Subcutaneous adipose tissue (tissue), 4 donors: ENCODE data around the gene NUDT2. TPM values are rescaled to one million over a fixed set of nuclear protein-coding genes. Genes with fewer than 3 reads are reported as not detected.

Experiments
- total RNA-seq, 4 donors: library from RNA; depleted of rRNA; stranded (reverse); fragments of >200 nt; gene quantifications; one replicate each; pipeline ENCODE4 v1.1.0, GENCODE V29; 2016
- TF ChIP-seq, protein P1 (sequence below): fragments of 450-650 bp; IDR thresholded peaks from one replicate; pipeline ENCODE4 v1.5.1; 2016; ENCODE audit warnings: low read depth, mild to moderate bottlenecking, control low read depth, antibody characterized with exemption, moderate library complexity

The NUDT2 gene
- total RNA-seq, 4 donors from 2014 or later: 13.0 to 29.2 (median 21.6) TPM

GRCh38 chr9:34331196-34331595 lies 1.8 kb downstream of the NUDT2 start:
- TF ChIP-seq, protein P1, sequence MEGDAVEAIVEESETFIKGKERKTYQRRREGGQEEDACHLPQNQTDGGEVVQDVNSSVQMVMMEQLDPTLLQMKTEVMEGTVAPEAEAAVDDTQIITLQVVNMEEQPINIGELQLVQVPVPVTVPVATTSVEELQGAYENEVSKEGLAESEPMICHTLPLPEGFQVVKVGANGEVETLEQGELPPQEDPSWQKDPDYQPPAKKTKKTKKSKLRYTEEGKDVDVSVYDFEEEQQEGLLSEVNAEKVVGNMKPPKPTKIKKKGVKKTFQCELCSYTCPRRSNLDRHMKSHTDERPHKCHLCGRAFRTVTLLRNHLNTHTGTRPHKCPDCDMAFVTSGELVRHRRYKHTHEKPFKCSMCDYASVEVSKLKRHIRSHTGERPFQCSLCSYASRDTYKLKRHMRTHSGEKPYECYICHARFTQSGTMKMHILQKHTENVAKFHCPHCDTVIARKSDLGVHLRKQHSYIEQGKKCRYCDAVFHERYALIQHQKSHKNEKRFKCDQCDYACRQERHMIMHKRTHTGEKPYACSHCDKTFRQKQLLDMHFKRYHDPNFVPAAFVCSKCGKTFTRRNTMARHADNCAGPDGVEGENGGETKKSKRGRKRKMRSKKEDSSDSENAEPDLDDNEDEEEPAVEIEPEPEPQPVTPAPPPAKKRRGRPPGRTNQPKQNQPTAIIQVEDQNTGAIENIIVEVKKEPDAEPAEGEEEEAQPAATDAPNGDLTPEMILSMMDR: no peak

- TF ChIP-seq, protein P1: no peak
These were observed 3.0 kb downstream of the NUDT2 start for GRCh38 chr9:34332076-34332964.

GRCh38 chr9:34333836-34334235 lies 4.5 kb downstream of the NUDT2 start:
- TF ChIP-seq, protein P1: no peak

DNA sequence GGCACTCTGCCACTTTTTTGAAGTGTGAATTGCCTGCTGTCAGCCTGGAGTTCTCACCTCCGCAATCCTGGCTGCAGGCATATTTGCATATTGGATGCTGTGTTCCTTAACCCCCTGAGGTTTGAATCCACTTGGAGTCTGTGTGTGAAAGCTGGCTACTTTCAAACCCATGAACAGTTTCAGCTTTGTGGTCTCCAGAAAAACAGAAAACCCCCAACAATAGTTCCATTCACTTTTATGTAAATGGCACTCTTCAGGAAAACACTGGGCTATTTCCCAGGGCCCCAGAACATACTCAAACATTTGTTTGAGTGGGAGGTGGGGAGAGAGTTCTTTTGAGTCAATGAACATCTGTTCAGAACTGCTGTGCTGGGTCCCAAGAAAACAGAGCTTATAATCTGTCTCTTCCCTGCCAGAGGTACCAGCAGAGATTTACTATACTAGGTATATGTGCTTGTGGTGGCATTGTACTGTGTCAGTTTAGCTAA lies 5.0 kb downstream of the NUDT2 start:
- TF ChIP-seq, protein P1: no peak

DNA sequence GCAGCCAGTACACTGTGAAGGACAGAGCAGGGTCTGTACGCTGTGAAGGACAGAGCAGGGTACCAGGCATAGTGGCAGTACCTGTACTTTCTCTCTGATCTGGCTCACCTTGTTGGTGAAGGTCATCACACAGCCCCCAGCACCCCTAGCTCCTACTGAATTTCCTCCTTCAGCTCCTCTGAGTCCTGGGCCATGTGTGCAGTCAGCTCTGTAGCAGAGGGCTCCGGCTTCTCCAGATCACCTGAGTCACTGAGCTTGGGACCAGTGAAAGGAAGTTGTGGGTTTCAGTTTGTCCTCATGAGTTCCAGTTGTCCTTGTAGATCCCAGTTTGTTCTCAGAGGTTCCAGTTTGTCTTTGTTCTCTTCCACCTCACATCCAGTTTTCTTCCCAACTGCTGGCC lies 5.5 kb downstream of the NUDT2 start:
- TF ChIP-seq, protein P1: no peak

- TF ChIP-seq, protein P1: no peak
These were observed 6.0 kb downstream of the NUDT2 start for GRCh38 chr9:34335376-34335775.

GRCh38 chr9:34337403-34337802 lies 8.0 kb downstream of the NUDT2 start:
- TF ChIP-seq, protein P1: no peak
